ENCODE results near the gene TIMM22.

DNA sequence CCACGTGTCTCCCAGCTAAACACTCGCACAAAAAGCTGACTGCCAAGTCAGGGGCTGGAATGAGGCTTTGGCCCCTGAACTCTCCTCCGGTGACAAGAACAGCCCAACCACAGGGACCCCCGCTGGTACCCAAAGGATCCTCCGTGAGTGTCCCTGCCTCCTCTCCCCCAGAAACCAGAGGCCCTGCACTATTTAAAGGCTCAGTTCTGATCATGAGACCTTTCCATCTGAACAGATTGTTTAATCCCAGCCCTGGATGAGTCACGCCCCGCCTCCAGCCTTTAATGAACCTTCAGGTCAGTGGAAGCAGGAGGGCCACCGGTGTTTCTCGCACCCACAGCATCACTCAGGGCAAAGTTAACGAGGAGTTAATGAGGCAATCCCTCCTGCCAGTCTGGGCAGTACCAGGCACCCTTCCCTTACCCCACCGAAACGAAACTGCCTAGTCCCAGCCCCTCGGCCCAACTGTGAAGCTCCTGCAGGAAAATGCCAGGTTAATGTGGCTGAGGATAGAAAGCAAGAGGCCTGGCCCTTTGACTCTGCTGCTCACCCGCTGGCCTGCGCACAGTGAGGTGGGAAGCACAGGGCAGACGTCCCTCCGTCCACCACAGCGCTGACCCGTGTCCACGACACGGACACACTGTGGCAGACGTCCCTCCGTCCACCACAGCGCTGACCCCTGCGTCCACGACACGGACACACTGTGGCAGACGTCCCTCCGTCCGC is 32.4 kb downstream of the TIMM22 start:
- TF ChIP-seq EZH2 (IDR thresholded peaks at IDR 0.05; ENCODE audit: borderline replicate concordance, low read depth, low read length, poor library complexity, severe bottlenecking): no peak
- TF ChIP-seq, protein P1, sequence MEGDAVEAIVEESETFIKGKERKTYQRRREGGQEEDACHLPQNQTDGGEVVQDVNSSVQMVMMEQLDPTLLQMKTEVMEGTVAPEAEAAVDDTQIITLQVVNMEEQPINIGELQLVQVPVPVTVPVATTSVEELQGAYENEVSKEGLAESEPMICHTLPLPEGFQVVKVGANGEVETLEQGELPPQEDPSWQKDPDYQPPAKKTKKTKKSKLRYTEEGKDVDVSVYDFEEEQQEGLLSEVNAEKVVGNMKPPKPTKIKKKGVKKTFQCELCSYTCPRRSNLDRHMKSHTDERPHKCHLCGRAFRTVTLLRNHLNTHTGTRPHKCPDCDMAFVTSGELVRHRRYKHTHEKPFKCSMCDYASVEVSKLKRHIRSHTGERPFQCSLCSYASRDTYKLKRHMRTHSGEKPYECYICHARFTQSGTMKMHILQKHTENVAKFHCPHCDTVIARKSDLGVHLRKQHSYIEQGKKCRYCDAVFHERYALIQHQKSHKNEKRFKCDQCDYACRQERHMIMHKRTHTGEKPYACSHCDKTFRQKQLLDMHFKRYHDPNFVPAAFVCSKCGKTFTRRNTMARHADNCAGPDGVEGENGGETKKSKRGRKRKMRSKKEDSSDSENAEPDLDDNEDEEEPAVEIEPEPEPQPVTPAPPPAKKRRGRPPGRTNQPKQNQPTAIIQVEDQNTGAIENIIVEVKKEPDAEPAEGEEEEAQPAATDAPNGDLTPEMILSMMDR (conservative IDR thresholded peaks at IDR 0.05; ENCODE audit: low read depth, low read length): no peak

Data from A673 (cell line).